Uterus (tissue), 2 donors: Measurements from ENCODE around the gene BTK.

Experiments
- CTCF ChIP-seq, 4 experiments: fragments of 200-600 bp in 2 of 4; fragments of 450-650 bp in 2 of 4; sonication (generic) in 2 of 4; IDR thresholded peaks; one replicate each; pipeline ENCODE4 v1.5.1; 2016 to 2019; ENCODE audit warnings: antibody characterized with exemption in 4 of 4, mild to moderate bottlenecking in 2 of 4, moderate library complexity in 1 of 4
- POLR2A ChIP-seq, 2 donors: fragments of 450-650 bp; IDR thresholded peaks; one replicate each; pipeline ENCODE4 v1.6.1; 2016; ENCODE audit warnings: antibody characterized with exemption in 2 of 2, mild to moderate bottlenecking in 1 of 2, moderate library complexity in 1 of 2

GRCh38 chrX:101408532-101408841 is 22.5 kb upstream of the BTK start:
- TF ChIP-seq CTCF (IDR thresholded peaks at IDR 0.05): peak in 1 of 4 experiments; percentile 31
- TF ChIP-seq POLR2A (IDR thresholded peaks at IDR 0.05): no peak
